Vagina (tissue), 2 donors: ENCODE data around the gene SLF2. TPM values are rescaled to one million over a fixed set of nuclear protein-coding genes. Genes with fewer than 3 reads are reported as not detected.

Source experiments
- DNase-seq, 2 donors: peaks; one replicate each; pipeline ENCODE4 v3.0.0-alpha.2; 2017; ENCODE audit errors: extremely low spot score in 2 of 2
- H3K27ac ChIP-seq: fragments of 200-600 bp; sonication (generic); one replicate; pipeline ENCODE4 v1.5.1; 2019
- H3K27me3 ChIP-seq: fragments of 200-600 bp; sonication (generic); one replicate; pipeline ENCODE4 v1.5.1; 2019
- H3K36me3 ChIP-seq, 2 donors: fragments of 200-600 bp; sonication (generic); one replicate each; pipeline ENCODE4 v1.5.1; 2017 to 2019
- H3K4me1 ChIP-seq: fragments of 200-600 bp; sonication (generic); one replicate; pipeline ENCODE4 v1.5.1; 2019
- H3K4me3 ChIP-seq, 2 donors: fragments of 200-600 bp; sonication (generic); 1 replicate in 1 of 2; 2 replicates in 1 of 2; pipeline ENCODE4 v1.5.1; 2016 to 2019
- H3K9me3 ChIP-seq: fragments of 200-600 bp; sonication (generic); one replicate; pipeline ENCODE4 v1.5.1; 2019
- CTCF ChIP-seq, 3 experiments: fragments of 450-650 bp in 2 of 3; fragments of 200-600 bp in 1 of 3; sonication (generic) in 1 of 3; IDR thresholded peaks; one replicate each; pipeline ENCODE4 v1.5.1; 2017 to 2019; ENCODE audit warnings: antibody characterized with exemption in 3 of 3, mild to moderate bottlenecking in 2 of 3, moderate library complexity in 2 of 3
- POLR2A ChIP-seq, 2 donors: fragments of 450-650 bp; IDR thresholded peaks; one replicate each; pipeline ENCODE4 v1.6.1; 2017; ENCODE audit warnings: antibody characterized with exemption in 2 of 2, mild to moderate bottlenecking in 2 of 2, moderate library complexity in 2 of 2
- POLR2AphosphoS5 ChIP-seq, 2 donors: sonication (generic); formaldehyde crosslinking; IDR thresholded peaks; one replicate each; pipeline ENCODE4 v1.9.0; 2017; ENCODE audit warnings: antibody characterized with exemption in 2 of 2, mild to moderate bottlenecking in 2 of 2, low read depth in 1 of 2; ENCODE audit not compliant: insufficient read depth in 1 of 2
- intact Hi-C: fragments of 100-400 bp; cut with DNase I; formaldehyde crosslinking; loops from one replicate; pipeline ENCODE4 v1.15.1; 2023
- total RNA-seq: library from RNA; depleted of rRNA; stranded (reverse); fragments of >200 nt; gene quantifications from one replicate; pipeline ENCODE4 v1.2.3, GENCODE V29; 2016

SLF2 gene
- total RNA-seq, 1 donor from 2014 or later = 26.8 TPM

DNA sequence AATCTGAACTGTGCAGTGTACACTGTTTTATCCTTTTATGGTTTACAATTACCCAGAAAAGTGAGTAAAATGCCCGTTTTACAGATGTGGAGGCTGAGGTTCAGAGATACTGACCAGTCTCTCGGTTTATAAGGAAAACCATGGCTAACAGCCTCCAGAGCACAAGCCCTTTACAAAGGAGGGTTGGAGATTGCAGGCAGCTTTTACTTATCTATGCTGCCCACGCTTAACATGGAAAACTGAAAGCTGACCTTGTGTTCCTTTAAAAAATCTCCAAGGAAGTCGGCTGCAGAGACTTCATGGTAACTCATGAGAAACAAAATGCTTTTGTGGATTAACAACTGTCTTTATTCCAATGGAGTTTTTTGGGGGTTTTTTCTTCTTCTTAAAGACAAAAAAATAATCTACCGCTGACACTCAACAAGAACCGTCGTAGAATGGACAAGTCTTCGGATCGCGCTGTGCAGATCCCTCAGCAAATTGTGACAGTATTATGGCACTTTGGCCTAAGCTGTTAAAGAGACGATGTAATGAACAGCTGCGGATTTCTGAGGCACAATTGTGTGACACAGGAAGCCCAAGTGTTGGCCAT, 654 bp upstream of the SLF2 start:
- TF ChIP-seq POLR2A (IDR thresholded peaks at IDR 0.05) (no peak), POLR2AphosphoS5 (IDR thresholded peaks at IDR 0.05; ENCODE audit: insufficient read depth in 1 of 2, low read depth in 1 of 2) (no peak), CTCF (IDR thresholded peaks at IDR 0.05) (no peak)
- Histone ChIP-seq H3K27me3 (no peaks in the 10 kb centered on the region), H3K27ac (peak overlapping the region; percentile 92), H3K9me3 (no peaks in the 10 kb centered on the region), H3K4me1 (peaks cover 31% of the 10 kb centered on the region), H3K36me3 (no peaks in the 10 kb centered on the region), H3K4me3 (peak overlapping the region; percentile 99 to 100)
- DNase-seq = no peak
- intact Hi-C loops = loop anchor here (5.0 kb wide), 1 partner anchor 85 kb away; the partner anchor contains the start of gene LZTS2

- H3K27ac ChIP-seq = peak overlapping the region; percentile 92
- peak overlapping the region; percentile 99 to 100 for H3K4me3 ChIP-seq
- no peaks in the 10 kb centered on the region for H3K27me3 ChIP-seq
- TF ChIP-seq POLR2AphosphoS5 (IDR thresholded peaks at IDR 0.05; ENCODE audit: insufficient read depth in 1 of 2, low read depth in 1 of 2) = no peak
- no peak for TF ChIP-seq CTCF (IDR thresholded peaks at IDR 0.05)
- no peak for TF ChIP-seq POLR2A (IDR thresholded peaks at IDR 0.05)
- intact Hi-C loops = loop anchor here (5.0 kb wide), 1 partner anchor 84 kb away; the partner anchor contains the start of gene LZTS2
- no peak for DNase-seq
- peaks cover 31% of the 10 kb centered on the region for H3K4me1 ChIP-seq
- no peaks in the 10 kb centered on the region for H3K9me3 ChIP-seq
- H3K36me3 ChIP-seq = peaks cover 0 to 11% of the 10 kb centered on the region in 2 donors
Measured at GRCh38 chr10:100913470-100913865, 705 bp downstream of the SLF2 start.

DNA sequence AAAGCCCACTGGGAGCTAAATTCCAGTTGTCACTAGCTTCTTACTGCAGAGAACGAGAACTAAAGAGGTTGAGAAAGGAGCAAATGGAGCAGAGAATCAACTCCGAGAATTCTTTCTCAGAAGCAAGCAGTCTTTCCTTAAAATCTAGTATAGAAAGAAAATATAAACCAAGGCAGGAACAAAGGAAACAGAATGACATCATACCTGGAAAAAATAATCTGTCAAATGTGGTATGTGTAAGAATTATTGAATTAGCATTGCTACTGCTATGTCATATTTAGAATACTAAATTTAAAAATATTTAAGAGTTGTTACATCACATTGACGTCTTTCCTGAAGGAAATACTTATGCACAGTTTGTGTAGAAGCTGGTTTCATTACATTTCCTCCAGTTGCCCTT, 4.3 kb downstream of the SLF2 start:
- DNase-seq = no peak
- intact Hi-C loops = no loop called here
- peaks cover 0 to 26% of the 10 kb centered on the region in 2 donors for H3K36me3 ChIP-seq
- peaks cover 26% of the 10 kb centered on the region for H3K4me1 ChIP-seq
- no peaks in the 10 kb centered on the region for H3K9me3 ChIP-seq
- no peak overlapping the region for H3K27ac ChIP-seq
- TF ChIP-seq CTCF (IDR thresholded peaks at IDR 0.05) (no peak), POLR2AphosphoS5 (IDR thresholded peaks at IDR 0.05; ENCODE audit: insufficient read depth in 1 of 2, low read depth in 1 of 2) (no peak), POLR2A (IDR thresholded peaks at IDR 0.05) (no peak)
- no peak overlapping the region for H3K4me3 ChIP-seq
- H3K27me3 ChIP-seq = no peaks in the 10 kb centered on the region

DNA sequence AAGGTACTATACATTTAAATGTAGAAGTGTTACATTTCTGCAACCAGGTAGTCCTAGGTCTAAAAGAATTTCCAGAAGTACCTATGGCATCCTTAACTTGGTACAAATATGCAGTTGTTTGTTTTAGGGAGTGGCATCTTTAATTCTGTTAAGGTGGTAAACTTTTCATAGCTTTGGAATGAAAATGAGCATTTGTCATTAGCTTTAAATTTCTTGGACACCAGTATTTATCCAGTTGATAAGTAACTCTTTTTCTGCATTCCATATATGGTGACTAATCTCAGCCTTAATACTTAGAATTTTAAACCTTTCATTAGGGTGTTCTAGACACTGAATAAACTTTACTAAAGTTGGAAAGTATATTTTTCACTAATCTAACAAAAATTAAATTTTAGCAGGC, 10.8 kb downstream of the SLF2 start:
- intact Hi-C loops = no loop called here
- peaks cover 0 to 44% of the 10 kb centered on the region in 2 donors for H3K36me3 ChIP-seq

More for the DNA sequence above, 10.8 kb downstream of the SLF2 start:
- Histone ChIP-seq H3K9me3 (no peaks in the 10 kb centered on the region), H3K27me3 (no peaks in the 10 kb centered on the region), H3K4me1 (no peaks in the 10 kb centered on the region), H3K4me3 (no peak overlapping the region), H3K27ac (no peak overlapping the region)
- DNase-seq = no peak
- TF ChIP-seq POLR2AphosphoS5 (IDR thresholded peaks at IDR 0.05; ENCODE audit: insufficient read depth in 1 of 2, low read depth in 1 of 2) (no peak), POLR2A (IDR thresholded peaks at IDR 0.05) (no peak), CTCF (IDR thresholded peaks at IDR 0.05) (no peak)
